ENCODE measurements around the gene SLF2. TPM values are rescaled to one million over a fixed set of nuclear protein-coding genes. Genes with fewer than 3 reads are reported as not detected.
A peak's percentile ranks its signal among the peaks of the same experiment; 100 is the strongest.

Gene SLF2
- total RNA-seq, 1 experiment from 2014 or later = 43.0 TPM

GRCh38 chr10:100993986-100994708 is 81.4 kb downstream of the SLF2 start:
- Histone ChIP-seq H3K4me1 (ENCODE audit: control insufficient read depth in 1 of 2, insufficient read depth in 2 of 2, low read length in 2 of 2) (peaks cover 10 to 51% of the 10 kb centered on the region in 2 experiments), H3K4me2 (ENCODE audit: low read length) (no peak overlapping the region), H3K9ac (ENCODE audit: low read length) (peak overlapping the region; percentile 13; the same call in 1 of the 2 replicates), H3K9me3 (ENCODE audit: control insufficient read depth in 1 of 2, insufficient read depth in 1 of 2, low read depth in 1 of 2, low read length in 2 of 2) (no peaks in the 10 kb centered on the region), H2AFZ (ENCODE audit: low read depth, low read length, poor library complexity, severe bottlenecking) (no peak overlapping the region), H3K9me2 (ENCODE audit: insufficient read depth) (no peaks in the 10 kb centered on the region), H3K27ac (ENCODE audit: low read depth, low read length) (peak overlapping the region; percentile 87), H4K20me1 (ENCODE audit: insufficient read depth) (no peaks in the 10 kb centered on the region; the same call in 1 of the 2 replicates), H3K36me3 (ENCODE audit: control insufficient read depth in 1 of 2, insufficient read depth in 2 of 2, low read length in 2 of 2) (peaks cover 27 to 44% of the 10 kb centered on the region in 2 experiments), H3K79me2 (ENCODE audit: insufficient read depth, low read length) (peaks cover 34% of the 10 kb centered on the region), H3K4me3 (replicated peaks in 1 of 2; ENCODE audit: low read depth in 1 of 2, low read length in 2 of 2) (no peak overlapping the region), H3K27me3 (ENCODE audit: insufficient read depth, low read length) (no peaks in the 10 kb centered on the region)
- ChIA-PET RAD21 (ENCODE audit: low non-redundant PET in 1 of 2, low total read pairs in 2 of 2, uncharacterized antibody in 2 of 2, unreplicated experiment in 2 of 2) (interaction anchor here in 1 of 2 experiments (0.8 kb wide), 1 partner anchor 20 kb away, joined by 3 read pairs; no protein-coding TSS in a partner anchor), CTCF (interaction anchor here (0.7 to 3.9 kb wide), 10 partner anchors 9 to 116 kb away, joined by 3 to 31 read pairs (median 3); no protein-coding TSS in a partner anchor), POLR2A (no interaction called here)
- TSS peak; percentile 17 for BruUV-seq (replicated peaks)
- TF ChIP-seq YY1 (IDR thresholded peaks at IDR 0.05; ENCODE audit: extremely low read depth, insufficient replicate concordance, low read depth, low read length) (no peak), POLR2AphosphoS5 (IDR thresholded peaks at IDR 0.05; ENCODE audit: low read depth, low read length) (peak; percentile 31), CTCF (IDR thresholded peaks at IDR 0.05 in 2 of 3, conservative IDR thresholded peaks at IDR 0.05 in 1 of 3; ENCODE audit: borderline replicate concordance in 1 of 3, insufficient read depth in 1 of 3, low read depth in 2 of 3, low read length in 2 of 3) (peak in 2 of 3 experiments; percentile 75 to 90; a peak in 4 of 6 replicates)
- DNase-seq (ENCODE audit: low read depth, low spot score) (no peak), ATAC-seq (no peak)
- intact Hi-C loops (cut with micrococcal nuclease) = loop anchor here (1.0 kb wide), 1 partner anchor 19 kb away; no protein-coding TSS in a partner anchor

DNA sequence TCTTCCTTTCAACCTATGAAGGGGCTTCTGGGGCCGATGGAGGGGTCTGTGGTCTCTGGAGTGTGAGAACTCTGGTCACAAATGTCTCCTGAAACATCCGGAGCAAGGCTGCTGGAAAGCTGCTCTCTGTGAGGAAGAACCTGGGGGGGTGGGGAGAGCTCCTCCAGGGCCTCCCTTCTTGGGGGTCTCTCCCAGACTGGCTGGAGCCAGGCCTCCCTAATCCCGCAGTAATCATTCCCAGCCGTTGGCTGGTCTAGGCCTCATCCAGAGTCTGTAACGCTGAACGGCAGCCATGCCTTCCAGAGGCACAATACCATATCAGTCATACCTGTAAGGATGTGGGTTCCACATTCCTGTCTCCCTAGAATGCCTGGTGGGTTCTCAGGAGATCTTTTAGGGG is 82.4 kb downstream of the SLF2 start:
- no peak for ATAC-seq
- H4K20me1 ChIP-seq (ENCODE audit: insufficient read depth) = no peaks in the 10 kb centered on the region; the same call in 1 of the 2 replicates
- H3K27me3 ChIP-seq (ENCODE audit: insufficient read depth, low read length) = no peaks in the 10 kb centered on the region
- no TSS peak for BruUV-seq (replicated peaks)
- no peak overlapping the region for H3K4me2 ChIP-seq (ENCODE audit: low read length)
- no peak overlapping the region for H3K4me3 ChIP-seq (replicated peaks in 1 of 2; ENCODE audit: low read depth in 1 of 2, low read length in 2 of 2)
- ChIA-PET CTCF (interaction anchor here (5.1 to 8.3 kb wide), 2 partner anchors 14 to 21 kb away, joined by 98 to 118 read pairs; no protein-coding TSS in a partner anchor), RAD21 (ENCODE audit: low non-redundant PET in 1 of 2, low total read pairs in 2 of 2, uncharacterized antibody in 2 of 2, unreplicated experiment in 2 of 2) (no interaction called here), POLR2A (interaction anchor here (1.4 kb wide), 1 partner anchor 10 kb away, joined by 3 read pairs; no protein-coding TSS in a partner anchor)
- H3K79me2 ChIP-seq (ENCODE audit: insufficient read depth, low read length) = peaks cover 29% of the 10 kb centered on the region
- peak overlapping the region; percentile 87 for H3K27ac ChIP-seq (ENCODE audit: low read depth, low read length)
- H3K9me3 ChIP-seq (ENCODE audit: control insufficient read depth in 1 of 2, insufficient read depth in 1 of 2, low read depth in 1 of 2, low read length in 2 of 2) = no peaks in the 10 kb centered on the region
- H3K36me3 ChIP-seq (ENCODE audit: control insufficient read depth in 1 of 2, insufficient read depth in 2 of 2, low read length in 2 of 2) = peaks cover 17 to 36% of the 10 kb centered on the region in 2 experiments
- intact Hi-C loops (cut with micrococcal nuclease) = no loop called here
- H2AFZ ChIP-seq (ENCODE audit: low read depth, low read length, poor library complexity, severe bottlenecking) = no peak overlapping the region
- no peak for DNase-seq (ENCODE audit: low read depth, low spot score)
- H3K9me2 ChIP-seq (ENCODE audit: insufficient read depth) = no peaks in the 10 kb centered on the region
- peak overlapping the region; percentile 4; the same call in 1 of the 2 replicates for H3K9ac ChIP-seq (ENCODE audit: low read length)
- TF ChIP-seq POLR2AphosphoS5 (IDR thresholded peaks at IDR 0.05; ENCODE audit: low read depth, low read length) (no peak), TCF7L2 (IDR thresholded peaks at IDR 0.05; ENCODE audit: borderline replicate concordance, extremely low read depth, insufficient read depth, insufficient read length) (no peak), JUND (IDR thresholded peaks at IDR 0.05) (no peak), ATF3 (IDR thresholded peaks at IDR 0.05) (no peak), YY1 (IDR thresholded peaks at IDR 0.05; ENCODE audit: extremely low read depth, insufficient replicate concordance, low read depth, low read length) (no peak), EGR1 (IDR thresholded peaks at IDR 0.05; ENCODE audit: low read depth) (no peak), EZH2 (IDR thresholded peaks at IDR 0.05) (no peak), SP1 (IDR thresholded peaks at IDR 0.05; ENCODE audit: low read depth) (no peak), CEBPB (IDR thresholded peaks at IDR 0.05; ENCODE audit: low read depth) (no peak), CBX3 (IDR thresholded peaks at IDR 0.05; ENCODE audit: low read depth) (no peak)
- TF ChIP-seq, protein P1, sequence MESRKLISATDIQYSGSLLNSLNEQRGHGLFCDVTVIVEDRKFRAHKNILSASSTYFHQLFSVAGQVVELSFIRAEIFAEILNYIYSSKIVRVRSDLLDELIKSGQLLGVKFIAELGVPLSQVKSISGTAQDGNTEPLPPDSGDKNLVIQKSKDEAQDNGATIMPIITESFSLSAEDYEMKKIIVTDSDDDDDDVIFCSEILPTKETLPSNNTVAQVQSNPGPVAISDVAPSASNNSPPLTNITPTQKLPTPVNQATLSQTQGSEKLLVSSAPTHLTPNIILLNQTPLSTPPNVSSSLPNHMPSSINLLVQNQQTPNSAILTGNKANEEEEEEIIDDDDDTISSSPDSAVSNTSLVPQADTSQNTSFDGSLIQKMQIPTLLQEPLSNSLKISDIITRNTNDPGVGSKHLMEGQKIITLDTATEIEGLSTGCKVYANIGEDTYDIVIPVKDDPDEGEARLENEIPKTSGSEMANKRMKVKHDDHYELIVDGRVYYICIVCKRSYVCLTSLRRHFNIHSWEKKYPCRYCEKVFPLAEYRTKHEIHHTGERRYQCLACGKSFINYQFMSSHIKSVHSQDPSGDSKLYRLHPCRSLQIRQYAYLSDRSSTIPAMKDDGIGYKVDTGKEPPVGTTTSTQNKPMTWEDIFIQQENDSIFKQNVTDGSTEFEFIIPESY (IDR thresholded peaks at IDR 0.05; ENCODE audit: extremely low read depth, insufficient replicate concordance, low read length) = no peak
- peaks cover 10 to 47% of the 10 kb centered on the region in 2 experiments for H3K4me1 ChIP-seq (ENCODE audit: control insufficient read depth in 1 of 2, insufficient read depth in 2 of 2, low read length in 2 of 2)

Data from HCT116 (cell line).